Measurements from ENCODE around the gene MTURN. TPM values are rescaled to one million over a fixed set of nuclear protein-coding genes. Genes with fewer than 3 reads are reported as not detected.

MTURN gene
- total RNA-seq, 1 experiment from 2014 or later: 8.6 TPM

DNA sequence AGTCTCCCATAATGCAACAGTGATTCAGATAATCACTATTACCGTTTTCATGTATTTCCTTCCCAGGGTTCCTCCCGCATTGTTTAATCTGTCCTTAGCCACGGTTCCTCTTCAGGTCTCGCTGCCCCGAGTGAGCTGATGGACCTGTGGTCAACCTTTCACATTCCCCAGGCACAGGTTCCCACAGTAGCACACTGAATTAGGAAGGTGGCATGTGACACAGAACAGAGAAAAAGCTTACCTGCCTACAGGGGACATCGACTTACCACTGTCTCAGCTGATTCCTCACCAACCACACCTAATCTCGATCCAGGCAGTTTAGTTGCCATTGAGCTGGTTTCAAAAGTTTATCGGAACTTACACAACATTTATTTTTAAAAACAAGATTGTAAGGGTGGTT is 72.2 kb downstream of the MTURN start:
- DNase-seq (ENCODE audit: low spot score): peak; percentile 24

DNA sequence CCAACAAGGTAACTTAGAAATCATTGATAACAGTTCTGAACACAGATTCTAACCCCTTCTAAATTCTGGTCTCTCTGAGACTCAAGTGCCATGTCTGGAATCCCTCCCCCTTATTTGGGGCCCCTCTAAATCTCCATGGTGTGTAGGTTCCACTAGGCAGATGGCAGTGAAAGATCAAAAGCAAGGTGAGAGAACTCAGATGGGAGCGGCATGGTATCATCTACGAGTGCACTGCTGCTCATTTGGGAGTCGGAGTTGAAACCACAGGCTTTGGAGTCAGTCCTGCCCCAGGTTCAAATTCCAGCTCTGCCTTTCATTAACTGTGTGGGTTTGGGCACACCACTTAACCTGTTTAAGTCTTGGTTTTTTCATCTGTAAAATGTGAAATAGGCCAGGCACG is 72.6 kb downstream of the MTURN start:
- DNase-seq (ENCODE audit: low spot score): no peak

DNA sequence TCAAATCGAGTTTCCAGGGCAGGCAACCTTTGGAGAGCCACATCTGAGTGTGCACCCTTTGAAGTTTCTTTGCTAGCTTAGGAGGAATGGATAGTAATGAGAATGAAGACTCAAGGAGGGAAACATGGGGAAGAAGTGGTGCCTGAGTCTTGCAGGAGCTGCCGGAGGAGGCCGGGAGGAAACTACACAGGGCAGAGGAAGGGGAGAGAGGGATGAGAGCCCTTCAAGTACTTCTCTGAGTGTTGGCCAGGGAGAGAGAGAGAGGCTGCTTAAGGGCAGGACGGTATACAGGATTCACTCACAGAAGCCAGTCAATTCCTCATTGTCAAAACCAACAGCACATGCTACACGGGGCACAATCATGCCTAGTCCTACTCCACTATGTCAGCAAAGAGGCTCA is 75.2 kb downstream of the MTURN start:
- DNase-seq (ENCODE audit: low spot score): no peak

Other genes with a start within 250 kb of the MTURN start
- 190 and 195 TPM in 2 replicates for gene SCRN1, start 145.2 kb upstream of the MTURN start, total RNA-seq (2014; rRNA removed; shearing (Covaris generic))
- gene FKBP14, start 108.3 kb upstream of the MTURN start, total RNA-seq (2014; rRNA removed; shearing (Covaris generic)): 13.4 and 17.2 TPM in 2 replicates
- 27.1 and 29.5 TPM in 2 replicates for gene PLEKHA8, start 106.6 kb upstream of the MTURN start, total RNA-seq (2014; rRNA removed; shearing (Covaris generic))
- 13.1 and 15.0 TPM in 2 replicates for gene ZNRF2, start 149.6 kb downstream of the MTURN start, total RNA-seq (2014; rRNA removed; shearing (Covaris generic))